ENCODE measurements around the gene MDFIC.
A peak's percentile ranks its signal among the peaks of the same experiment; 100 is the strongest.

The MDFIC gene

GRCh38 chr7:114953724-114954123, 31.8 kb downstream of the MDFIC start:
- peak; percentile 8 for DNase-seq (ENCODE audit: low spot score)

- no peak for DNase-seq (ENCODE audit: low spot score)
These were observed 34.8 kb downstream of the MDFIC start for GRCh38 chr7:114956702-114957101.

GRCh38 chr7:114957444-114957843, 35.5 kb downstream of the MDFIC start:
- no peak for DNase-seq (ENCODE audit: low spot score)

GRCh38 chr7:114959931-114960330, 38.0 kb downstream of the MDFIC start:
- DNase-seq (ENCODE audit: low spot score): no peak

- no peak for DNase-seq (ENCODE audit: low spot score)
These were observed 40.5 kb downstream of the MDFIC start for GRCh38 chr7:114962441-114962840.

GRCh38 chr7:114966156-114966555, 44.3 kb downstream of the MDFIC start:
- DNase-seq (ENCODE audit: low spot score): no peak

GRCh38 chr7:114969096-114969495, 47.2 kb downstream of the MDFIC start:
- no peak for DNase-seq (ENCODE audit: low spot score)

- DNase-seq (ENCODE audit: low spot score): no peak
These were observed 48.4 kb downstream of the MDFIC start for GRCh38 chr7:114970308-114970707.

GRCh38 chr7:114970732-114971131, 48.8 kb downstream of the MDFIC start:
- no peak for DNase-seq (ENCODE audit: low spot score)

- no peak for DNase-seq (ENCODE audit: low spot score)
These were observed 50.7 kb downstream of the MDFIC start for GRCh38 chr7:114972567-114972966.

- no peak for DNase-seq (ENCODE audit: low spot score)
These were observed 51.3 kb downstream of the MDFIC start for GRCh38 chr7:114973147-114973546.

GRCh38 chr7:114975401-114975800, 53.5 kb downstream of the MDFIC start:
- DNase-seq (ENCODE audit: low spot score): no peak

- no peak for DNase-seq (ENCODE audit: low spot score)
These were observed 54.8 kb downstream of the MDFIC start for GRCh38 chr7:114976666-114977065.

GRCh38 chr7:114977277-114977676, 55.4 kb downstream of the MDFIC start:
- DNase-seq (ENCODE audit: low spot score): no peak

- DNase-seq (ENCODE audit: low spot score): no peak
These were observed 57.5 kb downstream of the MDFIC start for GRCh38 chr7:114979388-114979787.

GRCh38 chr7:114979803-114980507, 58.1 kb downstream of the MDFIC start:
- no peak for DNase-seq (ENCODE audit: low spot score)

- DNase-seq (ENCODE audit: low spot score): no peak
These were observed 59.4 kb downstream of the MDFIC start for GRCh38 chr7:114981323-114981722.

GRCh38 chr7:114985116-114985715, 63.3 kb downstream of the MDFIC start:
- no peak for DNase-seq (ENCODE audit: low spot score)

GRCh38 chr7:114986190-114987180, 64.6 kb downstream of the MDFIC start:
- no peak for DNase-seq (ENCODE audit: low spot score)

GRCh38 chr7:114988026-114988425, 66.1 kb downstream of the MDFIC start:
- no peak for DNase-seq (ENCODE audit: low spot score)

- DNase-seq (ENCODE audit: low spot score): no peak
These were observed 67.0 kb downstream of the MDFIC start for GRCh38 chr7:114988755-114989375.

- no peak for DNase-seq (ENCODE audit: low spot score)
These were observed 67.6 kb downstream of the MDFIC start for GRCh38 chr7:114989531-114989930.
